A549 treated with Mapracorat at 1 μM for 4 hours (cell line): Measurements from ENCODE around the gene MEFV. TPM values are rescaled to one million over a fixed set of nuclear protein-coding genes. Genes with fewer than 3 reads are reported as not detected.

Experiments used
- total RNA-seq: library from RNA; stranded (reverse); fragments of 200-300 nt; extraction: Qiagen RNA extraction; gene quantifications from 5 replicates; pipeline ENCODE4 v1.2.3, GENCODE V29; 2022

The MEFV gene, protein sequence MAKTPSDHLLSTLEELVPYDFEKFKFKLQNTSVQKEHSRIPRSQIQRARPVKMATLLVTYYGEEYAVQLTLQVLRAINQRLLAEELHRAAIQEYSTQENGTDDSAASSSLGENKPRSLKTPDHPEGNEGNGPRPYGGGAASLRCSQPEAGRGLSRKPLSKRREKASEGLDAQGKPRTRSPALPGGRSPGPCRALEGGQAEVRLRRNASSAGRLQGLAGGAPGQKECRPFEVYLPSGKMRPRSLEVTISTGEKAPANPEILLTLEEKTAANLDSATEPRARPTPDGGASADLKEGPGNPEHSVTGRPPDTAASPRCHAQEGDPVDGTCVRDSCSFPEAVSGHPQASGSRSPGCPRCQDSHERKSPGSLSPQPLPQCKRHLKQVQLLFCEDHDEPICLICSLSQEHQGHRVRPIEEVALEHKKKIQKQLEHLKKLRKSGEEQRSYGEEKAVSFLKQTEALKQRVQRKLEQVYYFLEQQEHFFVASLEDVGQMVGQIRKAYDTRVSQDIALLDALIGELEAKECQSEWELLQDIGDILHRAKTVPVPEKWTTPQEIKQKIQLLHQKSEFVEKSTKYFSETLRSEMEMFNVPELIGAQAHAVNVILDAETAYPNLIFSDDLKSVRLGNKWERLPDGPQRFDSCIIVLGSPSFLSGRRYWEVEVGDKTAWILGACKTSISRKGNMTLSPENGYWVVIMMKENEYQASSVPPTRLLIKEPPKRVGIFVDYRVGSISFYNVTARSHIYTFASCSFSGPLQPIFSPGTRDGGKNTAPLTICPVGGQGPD
- total RNA-seq, result 0.12 TPM in 1 of 5 replicates, not detected in the others

DNA sequence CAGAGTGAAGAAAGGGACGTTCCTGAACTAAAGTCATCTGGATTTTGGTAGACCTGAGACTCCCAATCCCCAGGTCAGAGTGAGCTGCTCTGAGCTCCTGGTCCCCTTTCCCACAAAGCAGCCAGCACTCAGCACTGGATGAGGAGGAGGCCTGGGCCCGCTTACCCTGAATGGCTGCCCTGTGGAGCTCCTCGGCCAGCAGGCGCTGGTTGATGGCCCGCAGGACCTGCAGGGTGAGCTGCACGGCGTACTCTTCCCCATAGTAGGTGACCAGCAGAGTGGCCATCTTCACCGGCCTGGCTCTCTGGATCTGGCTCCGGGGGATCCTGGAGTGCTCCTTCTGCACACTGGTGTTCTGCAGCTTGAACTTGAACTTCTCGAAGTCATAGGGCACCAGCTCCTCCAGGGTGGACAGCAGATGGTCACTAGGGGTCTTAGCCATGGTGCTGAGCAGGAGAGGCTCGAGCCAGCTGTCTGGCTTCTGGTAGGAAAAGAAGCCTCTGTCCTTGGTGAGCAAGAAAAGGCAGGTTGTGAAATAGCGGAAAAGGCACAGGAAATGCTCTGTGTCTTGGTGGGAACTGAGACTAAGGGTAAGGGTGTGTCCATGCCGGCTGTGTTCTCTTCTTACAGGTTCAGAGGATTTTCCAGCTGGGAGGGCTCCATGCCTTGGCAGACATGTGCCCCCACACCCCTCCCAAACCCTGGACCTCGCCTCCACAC, at the start of gene MEFV:
MEFV (minus strand) TSS at position 488 of the 720 bp plus-strand sequence; CDS start at position 442, 46 bp downstream.

DNA sequence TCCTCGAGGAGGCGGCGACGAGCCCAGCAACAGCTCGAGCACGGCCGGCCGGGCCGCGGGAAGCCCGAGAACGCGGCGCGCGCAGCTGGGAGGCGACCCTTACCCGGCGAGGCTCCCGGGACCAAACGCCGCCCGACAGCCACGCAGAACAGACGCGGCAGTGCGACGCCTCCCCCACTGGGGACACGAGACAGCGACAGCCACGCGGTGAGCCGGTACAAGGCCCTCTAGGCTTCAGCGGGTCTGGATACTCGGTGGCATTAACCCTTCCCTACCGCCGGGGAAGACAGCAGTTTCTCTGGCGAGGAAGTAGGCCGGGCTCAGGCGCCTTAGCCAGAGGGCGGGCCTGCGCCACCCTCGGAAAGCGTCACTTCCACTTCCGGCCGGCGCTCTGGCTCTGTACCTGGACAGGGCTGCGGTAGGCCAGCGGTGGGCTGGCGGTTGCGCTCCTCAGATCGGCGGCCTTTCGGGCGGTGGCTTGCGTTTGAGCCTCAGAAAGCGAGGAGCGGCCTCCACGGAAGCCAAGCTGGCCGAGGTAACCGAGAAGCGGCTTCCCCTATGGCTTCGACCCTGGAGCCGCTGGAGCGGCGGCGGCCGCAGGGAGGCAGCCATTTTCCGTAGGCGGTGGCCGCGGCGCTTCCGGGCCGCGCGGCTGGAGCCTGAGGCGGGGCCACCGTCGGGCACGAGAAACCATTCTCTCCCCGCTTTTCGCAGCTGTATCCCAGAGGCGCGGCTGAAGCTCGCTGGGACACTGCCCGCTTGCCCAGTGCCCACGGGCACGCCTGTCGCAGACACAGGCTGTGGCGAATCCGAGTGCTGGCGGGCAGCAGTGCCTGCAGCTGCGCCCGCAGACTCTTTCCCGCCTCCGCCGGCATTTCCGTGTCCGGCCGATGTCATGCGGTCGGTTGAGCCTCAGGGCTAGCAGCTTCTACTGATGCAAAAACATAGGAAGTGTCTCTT, 49.0 kb upstream of the MEFV start, which contains the start of the genes TIGD7 and ZNF75A:
TIGD7 (minus strand) TSS at position 322 of the 960 bp plus-strand sequence. CDS start 4,816 bp downstream, outside the sequence.
ZNF75A (plus strand) TSS at position 389 of the 960 bp plus-strand sequence. CDS start 2,932 bp downstream, outside the sequence.

DNA sequence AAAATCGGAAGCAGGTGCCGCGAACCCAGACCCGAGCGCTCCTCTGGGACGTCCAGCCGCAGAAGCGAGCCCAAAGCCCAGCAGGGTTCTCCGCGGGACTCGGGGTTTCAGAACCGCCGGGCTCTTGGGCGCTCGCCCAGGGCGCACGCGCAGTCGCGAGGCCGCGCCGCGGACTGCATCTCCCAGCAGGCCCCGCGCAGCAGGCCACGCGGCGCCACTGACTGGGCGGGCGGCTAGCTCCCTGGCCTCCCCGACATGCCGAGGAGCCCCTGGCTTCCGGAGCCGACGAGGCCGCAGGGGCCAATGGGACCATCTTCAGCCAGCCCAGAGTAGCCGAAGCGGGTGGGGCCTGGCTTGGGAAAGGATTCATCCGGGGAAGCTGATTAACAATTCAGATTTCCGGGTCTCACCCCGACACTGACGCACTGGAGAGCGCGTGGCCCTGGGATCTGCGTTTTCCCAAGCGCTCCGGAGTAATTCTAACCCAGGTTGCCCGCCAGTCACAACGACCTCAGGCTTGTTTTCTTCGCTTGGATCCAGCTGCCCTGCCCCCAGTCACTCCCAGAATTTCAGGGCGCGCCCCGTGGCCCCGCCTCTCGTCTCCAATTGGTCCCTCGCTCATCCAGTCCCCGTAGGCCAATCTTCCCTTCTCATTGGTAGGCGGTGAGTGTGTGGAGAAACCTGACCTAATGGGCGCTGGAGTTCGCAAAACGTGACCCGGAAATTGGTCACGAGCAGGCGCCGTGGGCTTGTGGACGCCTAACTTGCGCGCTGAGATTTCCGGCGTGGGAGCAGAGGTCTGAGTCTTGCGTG, 26.5 kb upstream of the MEFV start, which contains the start of gene ZNF263:
ZNF263 (plus strand) TSS at position 762 of the 813 bp plus-strand sequence. CDS start 328 bp downstream, outside the sequence.

DNA sequence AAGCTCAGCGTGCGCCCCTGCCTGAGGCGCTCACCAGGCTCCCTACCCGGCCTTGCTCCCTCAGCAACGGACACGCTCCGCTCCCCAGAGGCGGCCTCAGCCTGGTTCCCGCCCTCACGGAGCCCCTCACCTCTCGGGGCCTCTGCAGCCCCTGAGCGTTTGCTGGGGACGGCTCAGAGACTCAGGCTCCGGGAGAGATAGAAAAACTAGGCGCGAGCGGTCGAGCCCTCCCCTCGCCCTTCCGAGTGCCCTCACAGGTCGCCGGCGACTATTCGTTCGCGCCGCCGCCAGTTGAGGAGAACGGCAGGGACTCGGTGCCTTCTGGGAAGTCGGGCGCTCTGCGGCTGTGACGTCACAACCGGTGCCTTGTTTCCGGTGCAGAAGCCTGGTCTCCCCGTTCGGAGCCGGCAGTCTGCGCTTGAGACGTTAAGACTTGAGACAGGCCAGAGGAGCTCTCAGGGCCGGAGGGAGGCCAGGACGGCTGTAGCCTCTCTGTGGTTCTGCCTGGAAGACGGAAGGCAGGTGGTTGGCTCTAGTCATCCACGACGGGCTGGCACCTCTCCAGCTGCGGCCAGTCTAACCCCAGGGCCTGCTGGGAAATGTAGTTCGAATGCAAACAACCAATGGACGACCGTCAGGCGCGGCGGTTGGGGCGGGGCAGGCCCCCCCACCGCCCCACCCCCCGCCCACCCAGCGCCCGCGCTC, 21.4 kb downstream of the MEFV start, which contains the start of gene ZNF200:
ZNF200 (minus strand) TSS at position 302 of the 705 bp plus-strand sequence. CDS start 1,403 bp downstream, outside the sequence.

Other genes starting within 250 kb of the MEFV start
- gene CLDN9, start 243.7 kb downstream of the MEFV start, total RNA-seq, result 0.30 to 0.42 TPM (median 0.37 TPM) in 5 replicates
- 0.07 to 0.42 TPM (median 0.34 TPM) in 5 replicates for gene CLDN6, start 238.4 kb downstream of the MEFV start, total RNA-seq
- gene TNFRSF12A, start 236.3 kb downstream of the MEFV start, total RNA-seq, result 455 to 639 TPM (median 557 TPM) in 5 replicates
- gene HCFC1R1, start 232.7 kb downstream of the MEFV start, total RNA-seq, result 231 to 250 TPM (median 239 TPM) in 5 replicates
- 24.3 to 38.0 TPM (median 32.1 TPM) in 5 replicates for gene THOC6, start 232.6 kb downstream of the MEFV start, total RNA-seq
- not detected in 5 replicates for gene BICDL2, start 219.7 kb downstream of the MEFV start, total RNA-seq
- gene MMP25, start 210.1 kb downstream of the MEFV start, total RNA-seq, result 0.78 to 1.4 TPM (median 0.94 TPM) in 5 replicates
- gene IL32, start 191.0 kb downstream of the MEFV start, total RNA-seq, result 21.6 to 34.9 TPM (median 26.1 TPM) in 5 replicates
- gene ZSCAN10, start 157.3 kb downstream of the MEFV start, total RNA-seq, result 0.20 TPM in 1 of 5 replicates, not detected in the others
- gene ZNF205, start 144.0 kb downstream of the MEFV start, total RNA-seq, result 11.6 to 15.7 TPM (median 14.4 TPM) in 5 replicates
- gene ZNF213, start 121.6 kb downstream of the MEFV start, total RNA-seq, result 7.4 to 12.9 TPM (median 11.6 TPM) in 5 replicates
- 0.17 to 0.65 TPM (median 0.43 TPM) in 4 of 5 replicates, not detected in the other for gene OR1F1, start 68.4 kb downstream of the MEFV start, total RNA-seq
- 7.4 to 8.2 TPM (median 7.6 TPM) in 5 replicates for gene ZNF200, start 21.5 kb downstream of the MEFV start, total RNA-seq
- 35.5 to 41.1 TPM (median 37.1 TPM) in 5 replicates for gene ZNF263, start 26.9 kb upstream of the MEFV start, total RNA-seq
- gene TIGD7, start 48.8 kb upstream of the MEFV start, total RNA-seq, result 0.59 to 1.5 TPM (median 1.3 TPM) in 5 replicates
- 9.7 to 10.6 TPM (median 10.2 TPM) in 5 replicates for gene ZNF75A, start 48.9 kb upstream of the MEFV start, total RNA-seq
- not detected in 5 replicates for gene OR2C1, start 99.3 kb upstream of the MEFV start, total RNA-seq
- 10.7 to 16.3 TPM (median 14.0 TPM) in 5 replicates for gene ZSCAN32, start 144.4 kb upstream of the MEFV start, total RNA-seq
- 11.5 to 15.7 TPM (median 13.9 TPM) in 5 replicates for gene ZNF174, start 144.6 kb upstream of the MEFV start, total RNA-seq
- 0.98 to 1.1 TPM (median 1.0 TPM) in 5 replicates for gene ZNF597, start 186.9 kb upstream of the MEFV start, total RNA-seq
- 48.6 to 54.7 TPM (median 50.2 TPM) in 5 replicates for gene NAA60, start 187.0 kb upstream of the MEFV start, total RNA-seq
- not detected in 5 replicates for gene C16orf90, start 238.9 kb upstream of the MEFV start, total RNA-seq
- gene CLUAP1, start 244.4 kb upstream of the MEFV start, total RNA-seq, result 17.7 to 23.3 TPM (median 20.1 TPM) in 5 replicates